Measurements from ENCODE around the gene NXPH4. TPM values are rescaled to one million over a fixed set of nuclear protein-coding genes. Genes with fewer than 3 reads are reported as not detected.

NXPH4 gene
- polyA plus RNA-seq, 1 experiment: 2.8 TPM

DNA sequence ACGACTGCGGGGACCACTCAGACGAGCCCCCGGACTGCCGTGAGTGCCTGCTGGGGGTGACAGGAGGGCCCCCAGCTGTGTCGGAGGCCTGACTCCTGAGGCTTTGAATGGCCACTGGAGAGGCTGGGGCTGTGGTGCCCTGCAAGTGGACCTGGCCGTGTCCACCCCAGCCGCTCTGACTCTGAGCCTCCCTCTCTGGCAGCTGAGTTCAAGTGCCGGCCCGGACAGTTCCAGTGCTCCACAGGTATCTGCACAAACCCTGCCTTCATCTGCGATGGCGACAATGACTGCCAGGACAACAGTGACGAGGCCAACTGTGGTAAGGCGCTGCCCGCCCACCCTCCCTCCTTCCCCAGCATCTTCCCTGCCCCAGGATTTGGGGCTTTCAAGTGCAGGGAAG is 16.1 kb upstream of the NXPH4 start:
- POLR2A ChIA-PET: no interaction called here
- H3K27me3 ChIP-seq (ENCODE audit: control insufficient read depth, insufficient read depth, low read length): no peaks in the 10 kb centered on the region
- H3K36me3 ChIP-seq (ENCODE audit: control insufficient read depth, insufficient read depth, low read length): peaks cover 96% of the 10 kb centered on the region
- H3K4me3 ChIP-seq (ENCODE audit: low read depth, low read length): no peak overlapping the region
- TF ChIP-seq, protein P1, sequence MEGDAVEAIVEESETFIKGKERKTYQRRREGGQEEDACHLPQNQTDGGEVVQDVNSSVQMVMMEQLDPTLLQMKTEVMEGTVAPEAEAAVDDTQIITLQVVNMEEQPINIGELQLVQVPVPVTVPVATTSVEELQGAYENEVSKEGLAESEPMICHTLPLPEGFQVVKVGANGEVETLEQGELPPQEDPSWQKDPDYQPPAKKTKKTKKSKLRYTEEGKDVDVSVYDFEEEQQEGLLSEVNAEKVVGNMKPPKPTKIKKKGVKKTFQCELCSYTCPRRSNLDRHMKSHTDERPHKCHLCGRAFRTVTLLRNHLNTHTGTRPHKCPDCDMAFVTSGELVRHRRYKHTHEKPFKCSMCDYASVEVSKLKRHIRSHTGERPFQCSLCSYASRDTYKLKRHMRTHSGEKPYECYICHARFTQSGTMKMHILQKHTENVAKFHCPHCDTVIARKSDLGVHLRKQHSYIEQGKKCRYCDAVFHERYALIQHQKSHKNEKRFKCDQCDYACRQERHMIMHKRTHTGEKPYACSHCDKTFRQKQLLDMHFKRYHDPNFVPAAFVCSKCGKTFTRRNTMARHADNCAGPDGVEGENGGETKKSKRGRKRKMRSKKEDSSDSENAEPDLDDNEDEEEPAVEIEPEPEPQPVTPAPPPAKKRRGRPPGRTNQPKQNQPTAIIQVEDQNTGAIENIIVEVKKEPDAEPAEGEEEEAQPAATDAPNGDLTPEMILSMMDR (IDR thresholded peaks at IDR 0.05; ENCODE audit: insufficient read depth, low read depth, low read length): no peak
- CTCF ChIA-PET: no interaction called here
- no peak for DNase-seq (ENCODE audit: low read depth)

DNA sequence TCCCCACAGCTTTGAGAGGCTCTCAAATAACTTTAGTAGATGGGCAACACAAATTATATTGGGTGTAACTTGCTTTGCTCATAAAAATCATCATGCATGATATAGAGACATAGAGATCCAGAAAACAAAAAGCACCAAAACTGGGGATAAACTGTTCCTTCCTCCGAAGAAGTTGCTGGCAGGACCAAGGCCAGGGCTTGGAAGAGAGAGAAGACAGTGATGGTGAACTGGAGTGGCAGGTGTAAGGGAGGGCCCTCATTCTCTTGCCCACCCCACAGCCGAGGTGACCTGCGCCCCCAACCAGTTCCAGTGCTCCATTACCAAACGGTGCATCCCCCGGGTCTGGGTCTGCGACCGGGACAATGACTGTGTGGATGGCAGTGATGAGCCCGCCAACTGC is 15.4 kb upstream of the NXPH4 start:
- CTCF ChIA-PET: interaction anchor here (1.6 to 3.1 kb wide), 2 partner anchors 12 to 77 kb away, joined by 4 to 17 read pairs; no protein-coding TSS in a partner anchor

DNA sequence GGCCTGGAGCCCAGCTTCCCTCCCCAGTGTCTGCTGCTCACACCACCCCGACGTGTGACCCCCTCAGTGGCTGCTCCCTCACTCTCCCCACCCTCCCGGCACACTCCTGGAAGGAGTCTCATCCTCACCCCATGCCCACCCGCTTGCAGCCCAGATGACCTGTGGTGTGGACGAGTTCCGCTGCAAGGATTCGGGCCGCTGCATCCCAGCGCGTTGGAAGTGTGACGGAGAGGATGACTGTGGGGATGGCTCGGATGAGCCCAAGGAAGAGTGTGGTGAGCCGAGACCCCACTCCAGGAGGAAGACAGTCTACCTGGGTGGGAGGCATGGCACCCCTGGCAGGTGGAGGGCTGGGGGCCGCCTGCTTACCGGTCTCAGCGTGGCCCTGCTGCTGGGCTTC is 15.0 kb upstream of the NXPH4 start:
- TF ChIP-seq, protein P1 (IDR thresholded peaks at IDR 0.05; ENCODE audit: insufficient read depth, low read depth, low read length): no peak
- H3K27me3 ChIP-seq (ENCODE audit: control insufficient read depth, insufficient read depth, low read length): no peaks in the 10 kb centered on the region
- DNase-seq (ENCODE audit: low read depth): no peak
- ChIA-PET CTCF (interaction anchor here (1.3 to 3.1 kb wide), 3 partner anchors 12 to 77 kb away, joined by 4 to 17 read pairs (median 5); no protein-coding TSS in a partner anchor), POLR2A (no interaction called here)
- H3K36me3 ChIP-seq (ENCODE audit: control insufficient read depth, insufficient read depth, low read length): peaks cover 96% of the 10 kb centered on the region
- no peak overlapping the region for H3K4me3 ChIP-seq (ENCODE audit: low read depth, low read length)

More for the DNA sequence above, 15.4 kb upstream of the NXPH4 start:
- Histone ChIP-seq H3K27me3 (ENCODE audit: control insufficient read depth, insufficient read depth, low read length) (no peaks in the 10 kb centered on the region), H3K36me3 (ENCODE audit: control insufficient read depth, insufficient read depth, low read length) (peaks cover 95% of the 10 kb centered on the region), H3K4me3 (ENCODE audit: low read depth, low read length) (no peak overlapping the region)
- DNase-seq (ENCODE audit: low read depth): no peak
- TF ChIP-seq, protein P1 (IDR thresholded peaks at IDR 0.05; ENCODE audit: insufficient read depth, low read depth, low read length): no peak
- POLR2A ChIA-PET: no interaction called here

DNA sequence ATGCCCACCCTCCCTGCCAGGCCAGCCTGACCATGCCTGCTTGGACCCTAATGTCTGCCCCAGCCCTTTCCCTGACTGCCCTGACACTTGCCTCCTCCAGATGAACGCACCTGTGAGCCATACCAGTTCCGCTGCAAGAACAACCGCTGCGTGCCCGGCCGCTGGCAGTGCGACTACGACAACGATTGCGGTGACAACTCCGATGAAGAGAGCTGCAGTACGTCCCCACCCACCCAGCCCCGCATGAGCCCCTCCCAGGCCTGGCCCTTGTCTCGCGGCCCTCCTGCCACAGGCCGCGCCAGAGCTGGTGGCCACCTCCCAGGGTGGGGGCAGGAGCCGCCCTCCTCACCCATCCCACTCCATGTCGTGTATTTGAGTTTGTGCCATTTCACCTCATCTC is 14.3 kb upstream of the NXPH4 start:
- Histone ChIP-seq H3K36me3 (ENCODE audit: control insufficient read depth, insufficient read depth, low read length) (peaks cover 89% of the 10 kb centered on the region), H3K4me3 (ENCODE audit: low read depth, low read length) (no peak overlapping the region), H3K27me3 (ENCODE audit: control insufficient read depth, insufficient read depth, low read length) (no peaks in the 10 kb centered on the region)
- CTCF ChIA-PET: interaction anchor here (1.3 to 3.1 kb wide), 3 partner anchors 11 to 78 kb away, joined by 4 to 17 read pairs (median 5); no protein-coding TSS in a partner anchor
- TF ChIP-seq, protein P1 (IDR thresholded peaks at IDR 0.05; ENCODE audit: insufficient read depth, low read depth, low read length): no peak
- DNase-seq (ENCODE audit: low read depth): no peak
- POLR2A ChIA-PET: no interaction called here

DNA sequence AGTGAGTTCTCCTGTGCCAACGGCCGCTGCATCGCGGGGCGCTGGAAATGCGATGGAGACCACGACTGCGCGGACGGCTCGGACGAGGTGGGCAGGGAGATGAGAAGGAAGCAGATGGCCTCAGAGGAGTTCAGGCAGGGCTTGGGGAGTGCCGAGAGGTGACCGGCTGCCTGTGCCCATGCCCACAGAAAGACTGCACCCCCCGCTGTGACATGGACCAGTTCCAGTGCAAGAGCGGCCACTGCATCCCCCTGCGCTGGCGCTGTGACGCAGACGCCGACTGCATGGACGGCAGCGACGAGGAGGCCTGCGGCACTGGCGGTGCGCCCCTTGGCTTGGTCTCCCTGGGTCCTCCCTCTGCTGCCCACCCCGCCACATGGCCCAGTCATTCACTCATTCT is 13.4 kb upstream of the NXPH4 start:
- TF ChIP-seq, protein P1 (IDR thresholded peaks at IDR 0.05; ENCODE audit: insufficient read depth, low read depth, low read length): no peak
- CTCF ChIA-PET: interaction anchor here (3.1 kb wide), 1 partner anchor 10 kb away, joined by 17 read pairs; no protein-coding TSS in a partner anchor
- H3K4me3 ChIP-seq (ENCODE audit: low read depth, low read length): no peak overlapping the region
- POLR2A ChIA-PET: no interaction called here
- H3K27me3 ChIP-seq (ENCODE audit: control insufficient read depth, insufficient read depth, low read length): no peaks in the 10 kb centered on the region
- H3K36me3 ChIP-seq (ENCODE audit: control insufficient read depth, insufficient read depth, low read length): peaks cover 89% of the 10 kb centered on the region
- DNase-seq (ENCODE audit: low read depth): no peak

Data from BJ (cell line).